Kidney epithelial cell (primary cell): ENCODE measurements around the gene GFOD1. TPM values are rescaled to one million over a fixed set of nuclear protein-coding genes. Genes with fewer than 3 reads are reported as not detected.

Experiments used
- DNase-seq: peaks from one replicate; pipeline ENCODE4 v3.0.0-alpha.2; 2010; ENCODE audit warnings: low read depth
- H3K27me3 ChIP-seq: 2 replicates; pipeline ENCODE4 v1.6.0; 2011; ENCODE audit warnings: low read length; ENCODE audit not compliant: control insufficient read depth, insufficient read depth
- H3K36me3 ChIP-seq: 2 replicates; pipeline ENCODE4 v1.5.1; 2011; ENCODE audit warnings: low read length; ENCODE audit not compliant: control insufficient read depth, insufficient read depth
- H3K4me3 ChIP-seq: 2 replicates; pipeline ENCODE4 v1.5.1; 2011; ENCODE audit warnings: low read depth, mild to moderate bottlenecking, control low read depth, low read length
- total RNA-seq: library from RNA; depleted of rRNA; stranded (reverse); fragments of >200 nt; gene quantifications from 2 replicates; pipeline ENCODE4 v1.2.3, GENCODE V29; 2015
- TF ChIP-seq, protein P1 (sequence below): IDR thresholded peaks from 2 replicates; pipeline ENCODE4 v1.5.1; 2011; ENCODE audit warnings: mild to moderate bottlenecking, moderate library complexity, low read length, control low read depth, inconsistent platforms; ENCODE audit not compliant: insufficient read depth, poor library complexity, severe bottlenecking

Gene GFOD1
- total RNA-seq, 1 donor from 2014 or later = 0.75 TPM

DNA sequence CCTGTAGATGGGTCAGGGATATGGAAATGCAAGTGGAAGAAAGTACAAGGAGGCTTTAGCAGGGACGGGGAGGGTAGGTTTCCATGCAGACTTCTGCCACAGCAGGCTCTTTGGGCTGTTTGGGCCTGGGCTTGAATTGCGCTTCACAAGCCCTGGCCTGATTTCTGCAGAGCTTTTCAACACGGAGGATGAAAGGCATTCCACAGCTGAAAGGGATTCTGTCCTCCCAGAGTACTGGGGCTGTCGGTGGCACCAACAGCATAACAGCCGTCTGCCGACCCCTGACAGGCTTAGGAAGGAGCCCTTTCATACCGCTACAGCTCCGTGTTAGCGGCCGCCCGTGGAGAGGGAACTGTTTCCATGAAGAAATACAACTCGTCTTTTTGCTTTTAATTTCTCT lies 136.1 kb downstream of the GFOD1 start:
- DNase-seq = no peak
- H3K36me3 ChIP-seq = no peaks in the 10 kb centered on the region
- TF ChIP-seq, protein P1, sequence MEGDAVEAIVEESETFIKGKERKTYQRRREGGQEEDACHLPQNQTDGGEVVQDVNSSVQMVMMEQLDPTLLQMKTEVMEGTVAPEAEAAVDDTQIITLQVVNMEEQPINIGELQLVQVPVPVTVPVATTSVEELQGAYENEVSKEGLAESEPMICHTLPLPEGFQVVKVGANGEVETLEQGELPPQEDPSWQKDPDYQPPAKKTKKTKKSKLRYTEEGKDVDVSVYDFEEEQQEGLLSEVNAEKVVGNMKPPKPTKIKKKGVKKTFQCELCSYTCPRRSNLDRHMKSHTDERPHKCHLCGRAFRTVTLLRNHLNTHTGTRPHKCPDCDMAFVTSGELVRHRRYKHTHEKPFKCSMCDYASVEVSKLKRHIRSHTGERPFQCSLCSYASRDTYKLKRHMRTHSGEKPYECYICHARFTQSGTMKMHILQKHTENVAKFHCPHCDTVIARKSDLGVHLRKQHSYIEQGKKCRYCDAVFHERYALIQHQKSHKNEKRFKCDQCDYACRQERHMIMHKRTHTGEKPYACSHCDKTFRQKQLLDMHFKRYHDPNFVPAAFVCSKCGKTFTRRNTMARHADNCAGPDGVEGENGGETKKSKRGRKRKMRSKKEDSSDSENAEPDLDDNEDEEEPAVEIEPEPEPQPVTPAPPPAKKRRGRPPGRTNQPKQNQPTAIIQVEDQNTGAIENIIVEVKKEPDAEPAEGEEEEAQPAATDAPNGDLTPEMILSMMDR = no peak

DNA sequence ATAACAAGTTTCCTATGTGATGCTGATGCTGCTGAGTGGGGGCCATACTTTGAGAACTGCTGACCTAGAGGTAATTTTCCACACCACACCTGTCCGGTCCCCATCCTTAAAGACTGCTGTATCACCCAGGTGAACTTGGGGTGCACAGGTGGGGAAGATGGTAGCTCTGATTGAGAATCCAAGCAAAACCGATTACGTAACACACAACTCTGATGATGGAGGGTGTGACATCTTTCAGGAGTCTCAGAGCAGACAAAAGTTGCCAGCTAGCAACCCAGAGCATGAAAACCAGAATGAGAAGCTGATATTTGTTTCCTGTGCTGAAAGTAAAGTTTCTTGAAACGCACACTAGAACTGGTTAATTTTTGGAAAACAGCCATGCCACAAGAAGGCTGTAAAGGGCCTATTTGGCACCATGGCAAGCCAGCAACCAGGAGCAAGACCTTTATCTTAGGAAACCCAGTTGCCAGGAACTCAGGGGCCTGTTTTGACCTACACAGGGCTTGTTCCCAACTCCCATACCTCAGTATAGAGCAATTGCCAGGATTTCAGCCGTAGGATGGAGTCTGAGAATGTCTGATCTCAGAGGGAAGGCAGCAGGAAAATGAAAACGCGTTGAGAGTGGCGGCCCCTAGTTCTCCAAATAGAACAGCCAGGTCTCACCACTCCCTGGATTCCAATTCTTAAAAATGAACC lies 137.4 kb downstream of the GFOD1 start:
- TF ChIP-seq, protein P1 = no peak
- no peaks in the 10 kb centered on the region for H3K36me3 ChIP-seq
- no peak for DNase-seq
- no peaks in the 10 kb centered on the region for H3K27me3 ChIP-seq
- no peak overlapping the region for H3K4me3 ChIP-seq

More for the DNA sequence above, 136.1 kb downstream of the GFOD1 start:
- Histone ChIP-seq H3K4me3 (no peak overlapping the region), H3K27me3 (no peaks in the 10 kb centered on the region)

DNA sequence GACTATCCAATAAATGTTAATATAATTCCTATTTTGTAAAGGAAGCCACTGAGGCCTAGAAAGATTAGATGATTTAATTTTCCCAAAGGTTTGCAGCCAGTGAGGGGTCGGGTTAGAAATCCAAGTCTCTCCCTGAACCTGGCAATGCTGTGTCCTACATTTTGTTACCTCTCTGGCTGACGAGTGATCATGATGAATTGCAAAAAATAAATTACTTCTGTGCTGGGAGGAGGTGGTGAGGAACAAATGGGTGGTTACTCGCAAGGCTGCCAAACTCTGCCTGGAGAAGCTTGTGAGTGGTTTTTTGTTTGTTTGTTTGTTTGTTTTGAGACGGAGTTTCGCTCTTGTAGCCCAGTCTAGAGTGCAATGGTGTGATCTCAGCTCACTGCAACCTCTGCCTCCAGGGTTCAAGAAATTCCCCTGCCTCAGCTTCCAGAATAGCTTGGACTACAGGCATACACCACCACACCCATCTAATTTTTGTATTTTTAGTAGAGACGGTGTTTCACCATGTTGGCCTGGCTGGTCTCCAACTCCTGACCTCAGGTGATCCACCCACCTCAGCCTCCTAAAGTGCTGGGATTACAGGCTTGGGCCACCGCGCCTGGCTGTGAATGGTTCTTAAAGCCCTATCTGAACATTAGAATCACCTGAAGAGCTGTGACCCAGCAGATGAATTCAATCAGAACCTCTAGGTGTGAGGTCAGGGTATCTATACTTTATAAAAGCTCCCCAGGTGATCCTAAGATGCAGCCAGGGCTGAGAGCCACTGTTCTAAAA lies 138.9 kb downstream of the GFOD1 start:
- Histone ChIP-seq H3K4me3 (no peak overlapping the region), H3K27me3 (no peaks in the 10 kb centered on the region), H3K36me3 (no peaks in the 10 kb centered on the region)
- DNase-seq = no peak
- TF ChIP-seq, protein P1 = no peak

DNA sequence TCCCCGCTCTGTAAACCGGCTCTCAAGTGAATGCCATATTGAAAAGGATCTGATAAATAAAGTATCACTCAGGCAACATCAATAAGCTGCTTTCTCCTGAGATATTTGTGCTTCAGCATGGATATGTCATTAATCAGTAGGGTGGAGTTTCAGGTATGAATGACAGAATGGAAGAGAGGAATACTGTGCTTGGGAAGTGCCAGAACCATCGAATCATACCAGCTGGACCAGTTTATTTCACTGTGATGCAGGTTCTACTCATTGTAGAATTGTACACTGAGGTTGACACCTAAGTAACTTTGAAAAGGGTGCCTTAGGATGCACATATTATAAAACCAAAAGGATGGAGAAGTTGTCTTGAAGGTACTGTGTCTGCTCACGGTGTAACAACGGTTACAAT lies 141.2 kb downstream of the GFOD1 start:
- TF ChIP-seq, protein P1 = no peak
- no peak overlapping the region for H3K4me3 ChIP-seq
- DNase-seq = no peak
- H3K36me3 ChIP-seq = no peaks in the 10 kb centered on the region
- peaks cover 2% of the 10 kb centered on the region for H3K27me3 ChIP-seq

DNA sequence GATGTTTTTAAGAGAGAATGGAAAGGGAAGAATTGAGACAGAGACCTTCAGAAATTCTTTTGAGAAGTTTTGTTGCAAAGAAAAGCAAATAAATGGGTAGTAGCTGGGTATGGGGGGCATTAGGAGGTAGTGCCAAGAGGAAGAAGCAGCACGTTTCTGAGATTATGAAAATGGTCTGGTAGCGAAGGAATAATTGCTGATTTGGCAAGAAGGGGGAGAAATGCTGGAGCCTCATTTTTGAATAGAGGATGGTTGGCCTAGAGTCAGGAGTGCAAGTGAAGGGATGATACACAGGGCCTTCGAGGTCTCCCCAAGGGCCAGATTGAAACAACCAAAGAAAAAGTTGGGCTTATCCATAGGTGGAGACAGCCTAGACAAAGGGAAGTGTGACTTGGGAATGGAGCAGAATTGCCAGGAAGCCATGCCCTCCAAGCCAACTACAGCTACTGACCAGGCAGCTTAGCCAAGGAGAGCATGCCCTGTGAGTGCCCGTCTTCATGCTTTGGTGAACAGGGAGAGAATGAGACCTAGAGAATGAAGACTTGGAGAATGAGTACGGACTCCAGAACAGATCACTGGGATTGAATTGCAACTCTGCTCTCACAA lies 144.9 kb downstream of the GFOD1 start:
- Histone ChIP-seq H3K27me3 (peaks cover 2% of the 10 kb centered on the region), H3K4me3 (no peak overlapping the region), H3K36me3 (no peaks in the 10 kb centered on the region)
- TF ChIP-seq, protein P1 = no peak
- DNase-seq = no peak
